PC-9 (cell line): ENCODE results near the gene ABCA4. TPM values are rescaled to one million over a fixed set of nuclear protein-coding genes. Genes with fewer than 3 reads are reported as not detected.

Experiments
- BruUV-seq: library from RNA; stranded (reverse); fragments of 400-500 nt; replicated peaks from 2 replicates; lab custom pipeline; 2021; lab: Mats Ljungman, UMichigan
- CTCF ChIA-PET: fragments of 300-600 bp; sonication (Branson Sonifier 250); formaldehyde crosslinking; loops from one replicate; lab custom pipeline; 2022; ENCODE audit warnings: antibody characterized with exemption; lab: Charles Lee
- POLR2A ChIA-PET: fragments of 300-600 bp; sonication (Branson Sonifier 250); formaldehyde crosslinking; loops from one replicate; lab custom pipeline; 2022; ENCODE audit warnings: antibody characterized with exemption; ENCODE audit not compliant: unreplicated experiment; lab: Charles Lee
- DNase-seq, 2 experiments: peaks; one replicate each; pipeline versions ENCODE4 v3.0.0 to v3.0.0-alpha.2; 2015 to 2022; ENCODE audit warnings: mixed read lengths in 1 of 2
- H2AFZ ChIP-seq: fragments of 200-600 bp; sonication (generic); 2 replicates; pipeline ENCODE4 v1.8.1; 2017; ENCODE audit warnings: antibody characterized with exemption
- H3F3A ChIP-seq: fragments of 200-600 bp; sonication (generic); 2 replicates; pipeline ENCODE4 v1.8.1; 2017; ENCODE audit warnings: antibody characterized with exemption, mild to moderate bottlenecking, low read depth; ENCODE audit not compliant: insufficient read depth
- H3K27ac ChIP-seq: fragments of 200-600 bp; sonication (generic); 2 replicates; pipeline ENCODE4 v1.6.1; 2016; ENCODE audit warnings: mixed run types
- H3K27me3 ChIP-seq: fragments of 200-600 bp; sonication (generic); 2 replicates; pipeline ENCODE4 v1.6.1; 2016; ENCODE audit warnings: low read depth, mixed run types; ENCODE audit not compliant: insufficient read depth
- H3K36me3 ChIP-seq: fragments of 200-600 bp; sonication (generic); 2 replicates; pipeline ENCODE4 v1.6.1; 2016; ENCODE audit warnings: low read depth, mixed run types
- H3K4me1 ChIP-seq: fragments of 200-600 bp; sonication (generic); replicated peaks from 2 replicates; pipeline ENCODE4 v1.6.1; 2016; ENCODE audit warnings: mixed run types; ENCODE audit not compliant: insufficient read depth
- H3K4me2 ChIP-seq: fragments of 200-600 bp; sonication (generic); 2 replicates; pipeline ENCODE4 v1.6.1; 2017; ENCODE audit warnings: mixed run types
- H3K4me3 ChIP-seq: fragments of 200-600 bp; sonication (generic); 2 replicates; pipeline ENCODE4 v1.6.1; 2016; ENCODE audit warnings: mixed run types
- H3K79me2 ChIP-seq: fragments of 200-600 bp; sonication (generic); 2 replicates; pipeline ENCODE4 v1.6.1; 2017; ENCODE audit warnings: low read depth, mixed run types
- H3K9me2 ChIP-seq: fragments of 200-600 bp; sonication (generic); 2 replicates; pipeline ENCODE4 v1.8.1; 2017; ENCODE audit warnings: mild to moderate bottlenecking; ENCODE audit not compliant: insufficient read depth
- H3K9me3 ChIP-seq: fragments of 200-600 bp; sonication (generic); 2 replicates; pipeline ENCODE4 v1.8.1; 2016; ENCODE audit warnings: low read depth; ENCODE audit not compliant: insufficient read depth
- H4K20me1 ChIP-seq: fragments of 200-600 bp; sonication (generic); 2 replicates; pipeline ENCODE4 v1.8.1; 2017; ENCODE audit not compliant: insufficient read depth
- EZH2 ChIP-seq: fragments of 200-600 bp; sonication (generic); IDR thresholded peaks from 2 replicates; pipeline ENCODE4 v1.8.0; 2017; ENCODE audit warnings: antibody characterized with exemption, low read depth
- intact Hi-C: fragments of 100-400 bp; cut with micrococcal nuclease; formaldehyde crosslinking; loops from one replicate; pipeline ENCODE4 v1.10.0; 2022; ENCODE audit not compliant: unreplicated experiment
- total RNA-seq: library from RNA; stranded (reverse); gene quantifications from 2 replicates; pipeline ENCODE4 v1.2.3, GENCODE V29; 2021
- TF ChIP-seq, protein P1 (sequence below): fragments of 200-600 bp; sonication (generic); conservative IDR thresholded peaks from 2 replicates; pipeline ENCODE4 v1.6.1; 2017; ENCODE audit warnings: mixed run types, antibody characterized with exemption, mild to moderate bottlenecking, moderate library complexity

The ABCA4 gene
- total RNA-seq, 1 experiment from 2014 or later, result 20.8 TPM

DNA sequence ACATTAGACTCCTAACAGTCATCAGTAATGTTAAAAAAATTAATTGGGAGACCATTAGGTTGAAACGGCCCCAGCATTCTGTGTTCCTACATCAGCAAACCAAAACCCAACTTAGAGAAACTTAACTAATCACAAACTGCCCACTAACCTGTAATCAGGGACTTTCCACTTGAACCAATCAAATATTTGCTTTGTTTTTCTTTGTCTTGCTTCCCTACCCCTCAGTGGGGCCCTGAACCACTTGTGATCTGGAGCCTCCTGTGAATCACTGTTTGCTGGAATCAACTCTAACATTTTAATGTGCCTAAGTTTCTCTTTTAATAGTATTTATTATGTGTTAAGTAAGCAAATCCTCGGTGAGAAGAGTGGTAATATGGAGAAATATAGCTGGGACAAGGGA lies 64.0 kb downstream of the ABCA4 start:
- POLR2A ChIA-PET, result no interaction called here
- Histone ChIP-seq H3K4me2 (no peak overlapping the region), H3K36me3 (no peaks in the 10 kb centered on the region), H3K4me3 (no peak overlapping the region), H3K4me1 (peaks cover 37% of the 10 kb centered on the region), H3K79me2 (no peaks in the 10 kb centered on the region), H4K20me1 (no peaks in the 10 kb centered on the region), H3K27me3 (no peaks in the 10 kb centered on the region), H3F3A (peaks cover 5% of the 10 kb centered on the region; the same call in 1 of the 2 replicates), H3K9me2 (no peaks in the 10 kb centered on the region), H3K27ac (no peak overlapping the region), H2AFZ (no peak overlapping the region), H3K9me3 (no peaks in the 10 kb centered on the region)
- TF ChIP-seq EZH2, result no peak
- TF ChIP-seq, protein P1, sequence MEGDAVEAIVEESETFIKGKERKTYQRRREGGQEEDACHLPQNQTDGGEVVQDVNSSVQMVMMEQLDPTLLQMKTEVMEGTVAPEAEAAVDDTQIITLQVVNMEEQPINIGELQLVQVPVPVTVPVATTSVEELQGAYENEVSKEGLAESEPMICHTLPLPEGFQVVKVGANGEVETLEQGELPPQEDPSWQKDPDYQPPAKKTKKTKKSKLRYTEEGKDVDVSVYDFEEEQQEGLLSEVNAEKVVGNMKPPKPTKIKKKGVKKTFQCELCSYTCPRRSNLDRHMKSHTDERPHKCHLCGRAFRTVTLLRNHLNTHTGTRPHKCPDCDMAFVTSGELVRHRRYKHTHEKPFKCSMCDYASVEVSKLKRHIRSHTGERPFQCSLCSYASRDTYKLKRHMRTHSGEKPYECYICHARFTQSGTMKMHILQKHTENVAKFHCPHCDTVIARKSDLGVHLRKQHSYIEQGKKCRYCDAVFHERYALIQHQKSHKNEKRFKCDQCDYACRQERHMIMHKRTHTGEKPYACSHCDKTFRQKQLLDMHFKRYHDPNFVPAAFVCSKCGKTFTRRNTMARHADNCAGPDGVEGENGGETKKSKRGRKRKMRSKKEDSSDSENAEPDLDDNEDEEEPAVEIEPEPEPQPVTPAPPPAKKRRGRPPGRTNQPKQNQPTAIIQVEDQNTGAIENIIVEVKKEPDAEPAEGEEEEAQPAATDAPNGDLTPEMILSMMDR, result no peak
- no TSS peak for BruUV-seq
- CTCF ChIA-PET, result no interaction called here
- intact Hi-C loops, result no loop called here
- DNase-seq, result no peak

DNA sequence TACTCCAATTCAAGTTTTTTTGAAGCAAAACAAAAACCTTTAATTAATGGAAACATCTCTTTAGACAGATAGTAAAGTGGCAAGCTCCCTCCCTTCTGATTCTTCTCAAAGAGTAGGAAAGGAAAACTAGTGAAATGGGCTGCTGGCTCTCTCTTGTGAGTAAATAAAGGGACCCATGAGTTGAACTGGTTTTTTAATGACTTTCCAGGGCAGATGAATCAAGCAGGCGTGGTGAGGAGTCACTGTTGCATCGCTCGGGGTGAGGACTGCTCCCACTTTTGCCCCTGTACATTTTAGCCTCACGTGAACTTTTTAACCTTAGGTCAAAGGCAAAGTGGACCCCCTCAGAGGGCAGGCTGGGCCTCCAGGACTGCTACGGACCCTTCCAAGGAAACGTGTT lies 64.8 kb downstream of the ABCA4 start:
- no peaks in the 10 kb centered on the region for H3K9me3 ChIP-seq
- peak overlapping the region; percentile 0; the same call in 1 of the 2 replicates for H3K27ac ChIP-seq
- H3K4me3 ChIP-seq, result no peak overlapping the region
- peak overlapping the region; percentile 5 for H3K4me2 ChIP-seq
- BruUV-seq, result no TSS peak
- no peaks in the 10 kb centered on the region for H3K27me3 ChIP-seq
- no peaks in the 10 kb centered on the region for H4K20me1 ChIP-seq
- no peak overlapping the region for H2AFZ ChIP-seq
- H3K36me3 ChIP-seq, result no peaks in the 10 kb centered on the region
- ChIA-PET CTCF (no interaction called here), POLR2A (no interaction called here)
- intact Hi-C loops, result no loop called here
- H3K4me1 ChIP-seq, result peaks cover 37% of the 10 kb centered on the region
- no peaks in the 10 kb centered on the region for H3K9me2 ChIP-seq
- peaks cover 7% of the 10 kb centered on the region for H3F3A ChIP-seq
- TF ChIP-seq, protein P1, result no peak
- no peak for TF ChIP-seq EZH2
- DNase-seq, result no peak
- H3K79me2 ChIP-seq, result no peaks in the 10 kb centered on the region

DNA sequence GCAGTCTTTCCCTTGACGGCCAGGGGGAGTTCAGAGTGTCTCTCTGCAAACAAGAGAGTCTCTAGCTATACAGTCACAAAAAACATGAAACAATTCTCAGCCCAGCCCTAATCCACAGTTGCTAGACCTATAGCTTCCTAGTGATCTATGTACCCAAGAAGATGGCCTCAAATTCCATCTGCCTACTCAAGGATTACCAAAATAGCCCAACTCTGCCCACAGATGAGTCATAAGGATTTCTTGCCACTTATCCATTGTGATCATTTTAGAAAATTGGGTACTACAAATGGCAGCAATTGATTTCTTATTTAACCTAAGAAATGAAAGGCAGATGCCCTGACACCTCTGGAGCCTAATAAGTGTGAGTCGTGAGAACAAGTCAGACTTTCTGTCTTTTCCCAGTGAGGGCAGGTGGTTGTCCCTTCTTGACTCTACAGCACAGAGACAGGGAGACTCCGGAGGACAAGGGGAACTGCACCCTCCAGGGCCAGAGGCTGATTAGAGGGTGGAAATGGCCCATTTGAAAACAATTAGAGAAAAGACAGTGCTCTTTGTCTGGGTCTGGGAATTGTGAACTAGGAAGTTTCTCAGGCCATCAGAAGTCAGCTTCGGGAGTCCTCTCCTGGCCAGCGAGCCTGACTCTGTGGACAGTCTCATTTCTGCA lies 65.4 kb downstream of the ABCA4 start:
- no peak overlapping the region for H3K4me3 ChIP-seq
- intact Hi-C loops, result no loop called here
- BruUV-seq, result no TSS peak
- peak overlapping the region; percentile 0; the same call in 1 of the 2 replicates for H3K27ac ChIP-seq
- no peaks in the 10 kb centered on the region for H3K27me3 ChIP-seq
- no peaks in the 10 kb centered on the region for H3K9me2 ChIP-seq
- peak in 1 of 2 experiments; percentile 82 for DNase-seq
- H4K20me1 ChIP-seq, result no peaks in the 10 kb centered on the region
- ChIA-PET CTCF (no interaction called here), POLR2A (no interaction called here)
- H3K79me2 ChIP-seq, result no peaks in the 10 kb centered on the region
- peaks cover 13% of the 10 kb centered on the region for H3F3A ChIP-seq
- no peaks in the 10 kb centered on the region for H3K9me3 ChIP-seq
- TF ChIP-seq, protein P1, result no peak
- no peak for TF ChIP-seq EZH2
- no peaks in the 10 kb centered on the region for H3K36me3 ChIP-seq
- H2AFZ ChIP-seq, result no peak overlapping the region
- peaks cover 39% of the 10 kb centered on the region for H3K4me1 ChIP-seq
- peak overlapping the region; percentile 5 for H3K4me2 ChIP-seq
